ENCODE results near the gene CRLF1. TPM values are rescaled to one million over a fixed set of nuclear protein-coding genes. Genes with fewer than 3 reads are reported as not detected.

Gene CRLF1
- total RNA-seq, 1 experiment from 2014 or later: 0.46 TPM

- no peak for DNase-seq
- Histone ChIP-seq H3K9me3 (ENCODE audit: insufficient read depth, low read depth) (no peaks in the 10 kb centered on the region), H3K4me1 (replicated peaks; ENCODE audit: insufficient read depth) (peaks cover 26% of the 10 kb centered on the region), H3K9me2 (ENCODE audit: insufficient read depth) (no peaks in the 10 kb centered on the region), H3K27ac (no peak overlapping the region), H3K27me3 (ENCODE audit: insufficient read depth, low read depth) (peaks cover 90% of the 10 kb centered on the region), H3K79me2 (ENCODE audit: low read depth) (no peaks in the 10 kb centered on the region), H2AFZ (no peak overlapping the region), H3K36me3 (ENCODE audit: low read depth) (no peaks in the 10 kb centered on the region), H4K20me1 (ENCODE audit: insufficient read depth) (no peaks in the 10 kb centered on the region), H3K4me3 (peak overlapping the region; percentile 34; the same call in 1 of the 2 replicates), H3K4me2 (peak overlapping the region; percentile 68), H3F3A (ENCODE audit: insufficient read depth, low read depth) (peaks cover 27% of the 10 kb centered on the region; the same call in 1 of the 2 replicates)
- peak; percentile 97; the same call in 1 of the 2 replicates for TF ChIP-seq EZH2 (IDR thresholded peaks at IDR 0.05; ENCODE audit: low read depth)
- TF ChIP-seq, protein P1, sequence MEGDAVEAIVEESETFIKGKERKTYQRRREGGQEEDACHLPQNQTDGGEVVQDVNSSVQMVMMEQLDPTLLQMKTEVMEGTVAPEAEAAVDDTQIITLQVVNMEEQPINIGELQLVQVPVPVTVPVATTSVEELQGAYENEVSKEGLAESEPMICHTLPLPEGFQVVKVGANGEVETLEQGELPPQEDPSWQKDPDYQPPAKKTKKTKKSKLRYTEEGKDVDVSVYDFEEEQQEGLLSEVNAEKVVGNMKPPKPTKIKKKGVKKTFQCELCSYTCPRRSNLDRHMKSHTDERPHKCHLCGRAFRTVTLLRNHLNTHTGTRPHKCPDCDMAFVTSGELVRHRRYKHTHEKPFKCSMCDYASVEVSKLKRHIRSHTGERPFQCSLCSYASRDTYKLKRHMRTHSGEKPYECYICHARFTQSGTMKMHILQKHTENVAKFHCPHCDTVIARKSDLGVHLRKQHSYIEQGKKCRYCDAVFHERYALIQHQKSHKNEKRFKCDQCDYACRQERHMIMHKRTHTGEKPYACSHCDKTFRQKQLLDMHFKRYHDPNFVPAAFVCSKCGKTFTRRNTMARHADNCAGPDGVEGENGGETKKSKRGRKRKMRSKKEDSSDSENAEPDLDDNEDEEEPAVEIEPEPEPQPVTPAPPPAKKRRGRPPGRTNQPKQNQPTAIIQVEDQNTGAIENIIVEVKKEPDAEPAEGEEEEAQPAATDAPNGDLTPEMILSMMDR (conservative IDR thresholded peaks at IDR 0.05): no peak
- ChIA-PET POLR2A (ENCODE audit: unreplicated experiment) (interaction anchor here (0.6 kb wide), 2 partner anchors 17 to 277 kb away, joined by 7 to 16 read pairs; no protein-coding TSS in a partner anchor), CTCF (no interaction called here)
- intact Hi-C loops (cut with micrococcal nuclease; ENCODE audit: unreplicated experiment): no loop called here
- BruUV-seq (replicated peaks): no TSS peak
Observed at GRCh38 chr19:18610556-18611326, 4.1 kb upstream of the CRLF1 start.

DNA sequence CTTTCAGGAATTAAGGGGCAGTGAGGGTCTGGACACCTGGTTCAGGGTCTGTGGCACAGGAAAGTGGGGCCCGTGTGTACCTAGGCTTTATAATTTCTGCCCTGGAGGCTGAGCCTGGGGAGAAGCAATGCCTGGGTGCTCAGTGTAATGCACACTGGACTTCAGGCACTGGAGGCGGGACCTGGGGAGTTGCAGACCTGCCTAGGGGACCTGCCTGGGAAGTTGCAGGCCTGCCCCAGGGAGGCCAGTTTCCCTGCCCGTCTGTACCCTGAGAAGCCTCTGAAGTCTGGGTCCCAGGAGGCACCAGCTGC, 3.6 kb upstream of the CRLF1 start:
- H3K27me3 ChIP-seq (ENCODE audit: insufficient read depth, low read depth): peaks cover 90% of the 10 kb centered on the region
- no peaks in the 10 kb centered on the region for H3K79me2 ChIP-seq (ENCODE audit: low read depth)
- ChIA-PET CTCF (interaction anchor here (0.5 kb wide), 1 partner anchor 234 kb away, joined by 13 read pairs; no protein-coding TSS in a partner anchor), POLR2A (ENCODE audit: unreplicated experiment) (interaction anchor here (0.6 kb wide), 2 partner anchors 16 to 277 kb away, joined by 7 to 16 read pairs; no protein-coding TSS in a partner anchor)
- H3K4me3 ChIP-seq: peak overlapping the region; percentile 34; the same call in 1 of the 2 replicates
- peaks cover 30% of the 10 kb centered on the region; the same call in 1 of the 2 replicates for H3F3A ChIP-seq (ENCODE audit: insufficient read depth, low read depth)
- peak in 1 of 2 experiments; percentile 25 for DNase-seq
- no peak overlapping the region for H3K27ac ChIP-seq
- no peak overlapping the region for H2AFZ ChIP-seq
- H4K20me1 ChIP-seq (ENCODE audit: insufficient read depth): no peaks in the 10 kb centered on the region
- H3K4me1 ChIP-seq (replicated peaks; ENCODE audit: insufficient read depth): peaks cover 26% of the 10 kb centered on the region
- no TSS peak for BruUV-seq (replicated peaks)
- H3K9me3 ChIP-seq (ENCODE audit: insufficient read depth, low read depth): no peaks in the 10 kb centered on the region
- peak overlapping the region; percentile 68 for H3K4me2 ChIP-seq
- H3K9me2 ChIP-seq (ENCODE audit: insufficient read depth): no peaks in the 10 kb centered on the region
- intact Hi-C loops (cut with micrococcal nuclease; ENCODE audit: unreplicated experiment): no loop called here
- TF ChIP-seq EZH2 (IDR thresholded peaks at IDR 0.05; ENCODE audit: low read depth): no peak
- TF ChIP-seq, protein P1 (conservative IDR thresholded peaks at IDR 0.05): no peak
- no peaks in the 10 kb centered on the region for H3K36me3 ChIP-seq (ENCODE audit: low read depth)

- no peaks in the 10 kb centered on the region for H3K9me2 ChIP-seq (ENCODE audit: insufficient read depth)
- H4K20me1 ChIP-seq (ENCODE audit: insufficient read depth): no peaks in the 10 kb centered on the region
- ChIA-PET CTCF (interaction anchor here (0.5 kb wide), 1 partner anchor 235 kb away, joined by 13 read pairs; no protein-coding TSS in a partner anchor), POLR2A (ENCODE audit: unreplicated experiment) (interaction anchor here (0.6 kb wide), 1 partner anchor 276 kb away, joined by 16 read pairs; no protein-coding TSS in a partner anchor)
- H3K9me3 ChIP-seq (ENCODE audit: insufficient read depth, low read depth): no peaks in the 10 kb centered on the region
- H3K79me2 ChIP-seq (ENCODE audit: low read depth): no peaks in the 10 kb centered on the region
- peaks cover 35% of the 10 kb centered on the region; the same call in 1 of the 2 replicates for H3F3A ChIP-seq (ENCODE audit: insufficient read depth, low read depth)
- peaks cover 26% of the 10 kb centered on the region for H3K4me1 ChIP-seq (replicated peaks; ENCODE audit: insufficient read depth)
- no peak overlapping the region; the same call in 1 of the 2 replicates for H3K4me2 ChIP-seq
- peaks cover 90% of the 10 kb centered on the region for H3K27me3 ChIP-seq (ENCODE audit: insufficient read depth, low read depth)
- DNase-seq: no peak
- no peaks in the 10 kb centered on the region for H3K36me3 ChIP-seq (ENCODE audit: low read depth)
- BruUV-seq (replicated peaks): no TSS peak
- no peak for TF ChIP-seq EZH2 (IDR thresholded peaks at IDR 0.05; ENCODE audit: low read depth)
- TF ChIP-seq, protein P1 (conservative IDR thresholded peaks at IDR 0.05): no peak
- intact Hi-C loops (cut with micrococcal nuclease; ENCODE audit: unreplicated experiment): loop anchor here (10.0 kb wide), 1 partner anchor 155 kb away; no protein-coding TSS in a partner anchor
- H2AFZ ChIP-seq: no peak overlapping the region
- H3K27ac ChIP-seq: no peak overlapping the region
- H3K4me3 ChIP-seq: no peak overlapping the region
Observed at GRCh38 chr19:18609717-18610051, 3.1 kb upstream of the CRLF1 start.

All from PC-9 (cell line).